Measurements from ENCODE around the gene DMRT1.
"Not testable (repeated sequence)": the region's sequence is repeated elsewhere in the genome, so short reads cannot be mapped to it uniquely, and the experiment has no call there.

The DMRT1 gene

GRCh38 chr9:995192-995591 is 153.7 kb downstream of the DMRT1 start:
- Histone ChIP-seq H3K36me3 (replicated peaks) (no peaks in the 10 kb centered on the region), H3K4me1 (no peaks in the 10 kb centered on the region), H3K9me3 (peaks cover 17% of the 10 kb centered on the region), H3K4me3 (no peak overlapping the region), H3K27me3 (ENCODE audit: low read depth) (no peaks in the 10 kb centered on the region)
- in situ Hi-C loops (cut with MboI; ENCODE audit: low sequenced_read_pairs), result loop anchor here (5.0 kb wide), 1 partner anchor 383 kb away; no protein-coding TSS in a partner anchor
- no peak for DNase-seq (ENCODE audit: low spot score in 2 of 2)

- peaks cover 17% of the 10 kb centered on the region for H3K9me3 ChIP-seq
- H3K27me3 ChIP-seq (ENCODE audit: low read depth), result no peaks in the 10 kb centered on the region
- DNase-seq (ENCODE audit: low spot score in 2 of 2), result no peak
- in situ Hi-C loops (cut with MboI; ENCODE audit: low sequenced_read_pairs), result loop anchor here (5.0 kb wide), 1 partner anchor 383 kb away; no protein-coding TSS in a partner anchor
- no peaks in the 10 kb centered on the region for H3K4me1 ChIP-seq
- H3K36me3 ChIP-seq (replicated peaks), result no peaks in the 10 kb centered on the region
- H3K4me3 ChIP-seq, result no peak overlapping the region
Measured at GRCh38 chr9:995781-996180, 154.3 kb downstream of the DMRT1 start.

GRCh38 chr9:998299-999110 is 157.0 kb downstream of the DMRT1 start:
- H3K9me3 ChIP-seq, result peaks cover 17% of the 10 kb centered on the region
- DNase-seq (ENCODE audit: low spot score in 2 of 2), result peak in 1 of 2 experiments; percentile 58
- not testable (repeated sequence) for H3K4me1 ChIP-seq; H3K36me3 ChIP-seq (replicated peaks); H3K27me3 ChIP-seq (ENCODE audit: low read depth); H3K4me3 ChIP-seq
- in situ Hi-C loops (cut with MboI; ENCODE audit: low sequenced_read_pairs), result loop anchor here (5.0 kb wide), 1 partner anchor 386 kb away; no protein-coding TSS in a partner anchor

- H3K9me3 ChIP-seq, result peaks cover 17% of the 10 kb centered on the region
- in situ Hi-C loops (cut with MboI; ENCODE audit: low sequenced_read_pairs), result loop anchor here (5.0 kb wide), 1 partner anchor 110 kb away; no protein-coding TSS in a partner anchor
- H3K36me3 ChIP-seq (replicated peaks), result no peaks in the 10 kb centered on the region
- H3K4me3 ChIP-seq, result no peak overlapping the region
- no peak for DNase-seq (ENCODE audit: low spot score in 2 of 2)
- no peaks in the 10 kb centered on the region for H3K27me3 ChIP-seq (ENCODE audit: low read depth)
- H3K4me1 ChIP-seq, result no peaks in the 10 kb centered on the region
Measured at GRCh38 chr9:1001838-1002237, 160.3 kb downstream of the DMRT1 start.

GRCh38 chr9:1002678-1003077 is 161.2 kb downstream of the DMRT1 start:
- Histone ChIP-seq H3K4me1 (no peaks in the 10 kb centered on the region), H3K9me3 (peaks cover 13% of the 10 kb centered on the region), H3K27me3 (ENCODE audit: low read depth) (no peaks in the 10 kb centered on the region), H3K36me3 (replicated peaks) (no peaks in the 10 kb centered on the region), H3K4me3 (no peak overlapping the region)
- DNase-seq (ENCODE audit: low spot score in 2 of 2), result no peak
- in situ Hi-C loops (cut with MboI; ENCODE audit: low sequenced_read_pairs), result loop anchor here (5.0 kb wide), 1 partner anchor 110 kb away; no protein-coding TSS in a partner anchor

- no peaks in the 10 kb centered on the region for H3K4me1 ChIP-seq
- no peaks in the 10 kb centered on the region for H3K9me3 ChIP-seq
- no peaks in the 10 kb centered on the region for H3K36me3 ChIP-seq (replicated peaks)
- in situ Hi-C loops (cut with MboI; ENCODE audit: low sequenced_read_pairs), result no loop called here
- H3K4me3 ChIP-seq, result no peak overlapping the region
- no peaks in the 10 kb centered on the region for H3K27me3 ChIP-seq (ENCODE audit: low read depth)
- DNase-seq (ENCODE audit: low spot score in 2 of 2), result peak in 1 of 2 experiments; percentile 20
Measured at GRCh38 chr9:1005043-1005667, 163.7 kb downstream of the DMRT1 start.

- no peaks in the 10 kb centered on the region for H3K4me1 ChIP-seq
- in situ Hi-C loops (cut with MboI; ENCODE audit: low sequenced_read_pairs), result no loop called here
- H3K36me3 ChIP-seq (replicated peaks), result no peaks in the 10 kb centered on the region
- H3K27me3 ChIP-seq (ENCODE audit: low read depth), result no peaks in the 10 kb centered on the region
- no peaks in the 10 kb centered on the region for H3K9me3 ChIP-seq
- no peak for DNase-seq (ENCODE audit: low spot score in 2 of 2)
- H3K4me3 ChIP-seq, result no peak overlapping the region
Measured at GRCh38 chr9:1007312-1007711, 165.8 kb downstream of the DMRT1 start.

GRCh38 chr9:1008216-1008615 is 166.7 kb downstream of the DMRT1 start:
- no peaks in the 10 kb centered on the region for H3K36me3 ChIP-seq (replicated peaks)
- H3K4me1 ChIP-seq, result no peaks in the 10 kb centered on the region
- in situ Hi-C loops (cut with MboI; ENCODE audit: low sequenced_read_pairs), result no loop called here
- H3K9me3 ChIP-seq, result no peaks in the 10 kb centered on the region
- DNase-seq (ENCODE audit: low spot score in 2 of 2), result no peak
- no peaks in the 10 kb centered on the region for H3K27me3 ChIP-seq (ENCODE audit: low read depth)
- H3K4me3 ChIP-seq, result no peak overlapping the region

- in situ Hi-C loops (cut with MboI; ENCODE audit: low sequenced_read_pairs), result no loop called here
- peak; percentile 37 to 85 for DNase-seq (ENCODE audit: low spot score in 2 of 2)
Measured at GRCh38 chr9:1009101-1009707, 167.7 kb downstream of the DMRT1 start.

GRCh38 chr9:1013021-1013420 is 171.5 kb downstream of the DMRT1 start:
- in situ Hi-C loops (cut with MboI; ENCODE audit: low sequenced_read_pairs), result no loop called here
- H3K4me1 ChIP-seq, result no peaks in the 10 kb centered on the region
- H3K4me3 ChIP-seq, result no peak overlapping the region
- no peaks in the 10 kb centered on the region for H3K9me3 ChIP-seq
- DNase-seq (ENCODE audit: low spot score in 2 of 2), result no peak
- no peaks in the 10 kb centered on the region for H3K36me3 ChIP-seq (replicated peaks)
- no peaks in the 10 kb centered on the region for H3K27me3 ChIP-seq (ENCODE audit: low read depth)

More at GRCh38 chr9:1009101-1009707, 167.7 kb downstream of the DMRT1 start:
- Histone ChIP-seq H3K27me3 (ENCODE audit: low read depth) (no peaks in the 10 kb centered on the region), H3K4me3 (no peak overlapping the region), H3K36me3 (replicated peaks) (no peaks in the 10 kb centered on the region), H3K9me3 (no peaks in the 10 kb centered on the region), H3K4me1 (no peaks in the 10 kb centered on the region)

- Histone ChIP-seq H3K27me3 (ENCODE audit: low read depth) (no peaks in the 10 kb centered on the region), H3K9me3 (no peaks in the 10 kb centered on the region), H3K36me3 (replicated peaks) (no peaks in the 10 kb centered on the region), H3K4me3 (no peak overlapping the region), H3K4me1 (no peaks in the 10 kb centered on the region)
- in situ Hi-C loops (cut with MboI; ENCODE audit: low sequenced_read_pairs), result no loop called here
- DNase-seq (ENCODE audit: low spot score in 2 of 2), result peak in 1 of 2 experiments; percentile 5
Measured at GRCh38 chr9:1014225-1014624, 172.7 kb downstream of the DMRT1 start.

- in situ Hi-C loops (cut with MboI; ENCODE audit: low sequenced_read_pairs), result no loop called here
- DNase-seq (ENCODE audit: low spot score in 2 of 2), result no peak
- Histone ChIP-seq H3K36me3 (replicated peaks) (no peaks in the 10 kb centered on the region), H3K27me3 (ENCODE audit: low read depth) (no peaks in the 10 kb centered on the region), H3K4me1 (no peaks in the 10 kb centered on the region), H3K4me3 (no peak overlapping the region), H3K9me3 (no peaks in the 10 kb centered on the region)
Measured at GRCh38 chr9:1014640-1015039, 173.1 kb downstream of the DMRT1 start.

GRCh38 chr9:1018121-1018520 is 176.6 kb downstream of the DMRT1 start:
- Histone ChIP-seq H3K36me3 (replicated peaks) (no peaks in the 10 kb centered on the region), H3K4me3 (no peak overlapping the region), H3K4me1 (no peaks in the 10 kb centered on the region), H3K27me3 (ENCODE audit: low read depth) (no peaks in the 10 kb centered on the region), H3K9me3 (no peaks in the 10 kb centered on the region)
- in situ Hi-C loops (cut with MboI; ENCODE audit: low sequenced_read_pairs), result no loop called here
- peak in 1 of 2 experiments; percentile 22 for DNase-seq (ENCODE audit: low spot score in 2 of 2)
